Measurements from ENCODE around the gene CREB3L2.
"Not testable (repeated sequence)": the region's sequence is repeated elsewhere in the genome, so short reads cannot be mapped to it uniquely, and the experiment has no call there.

The CREB3L2 gene

GRCh38 chr7:137847568-137848050 lies 154.3 kb downstream of the CREB3L2 start:
- TF ChIP-seq JUND (IDR thresholded peaks at IDR 0.05; ENCODE audit: low read depth), result no peak
- no peak for DNase-seq (ENCODE audit: low read depth in 1 of 2, low spot score in 1 of 2)
- in situ Hi-C loops (cut with HindIII; ENCODE audit: low pct_unique_long_range_greater_than_20kb, low sequenced_read_pairs), result no loop called here

DNA sequence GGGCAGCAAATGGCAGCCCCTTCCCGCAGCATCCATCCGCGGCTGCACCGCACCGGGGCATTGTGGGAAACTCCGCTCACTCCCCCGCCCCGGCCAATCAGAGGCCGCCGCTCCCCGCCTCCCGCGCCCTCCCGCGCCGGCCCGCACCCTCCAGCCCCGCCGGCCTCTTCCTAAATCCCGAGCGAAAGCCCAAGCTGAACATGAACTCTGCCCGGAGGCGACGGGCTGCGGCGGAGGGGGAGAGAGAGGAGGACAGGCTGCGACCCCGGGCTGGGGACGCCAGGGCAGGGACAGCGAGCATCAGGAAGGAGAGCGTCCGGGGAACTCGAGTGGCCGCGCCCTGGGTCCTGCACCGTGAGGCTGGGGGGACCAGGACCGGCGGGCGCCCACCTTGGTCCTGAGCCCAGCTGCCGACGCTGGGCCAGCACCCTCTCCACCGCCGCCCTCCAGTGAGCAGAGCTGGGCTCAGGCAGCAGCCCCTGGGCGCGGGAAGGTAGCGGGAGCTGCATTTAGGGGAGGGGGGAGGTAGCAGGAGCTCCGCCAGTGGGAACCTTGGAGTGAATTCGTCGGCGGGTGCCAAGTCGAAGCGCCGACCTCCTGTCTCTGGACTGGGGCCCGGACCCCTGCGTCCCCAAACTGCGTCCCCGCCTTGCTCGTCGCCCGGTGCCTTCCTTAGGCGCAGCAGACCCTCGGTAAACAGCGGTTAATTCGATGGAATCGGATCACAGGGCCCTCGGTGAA lies 154.9 kb downstream of the CREB3L2 start, which contains the start of gene DGKI:
DGKI (minus strand) TSS at position 148 of the 741 bp plus-strand sequence.
- no peak for DNase-seq (ENCODE audit: low read depth in 1 of 2, low spot score in 1 of 2)
- TF ChIP-seq JUND (IDR thresholded peaks at IDR 0.05; ENCODE audit: low read depth), result no peak
- in situ Hi-C loops (cut with HindIII; ENCODE audit: low pct_unique_long_range_greater_than_20kb, low sequenced_read_pairs), result no loop called here

DNA sequence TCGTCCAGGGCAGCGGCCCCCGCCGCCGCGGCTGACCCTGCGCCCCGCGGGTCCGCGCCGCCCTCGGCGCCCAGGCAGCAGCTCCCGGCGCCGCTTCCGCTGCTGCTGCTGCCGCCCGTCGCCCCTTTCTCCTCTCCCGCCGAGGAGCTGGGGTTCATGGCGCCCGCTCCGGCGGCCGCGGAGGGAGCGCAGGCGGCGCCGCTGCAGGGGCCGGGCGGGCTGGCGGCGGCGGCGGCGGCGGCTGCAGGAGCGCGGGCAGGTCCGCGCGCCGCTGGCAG lies 155.4 kb downstream of the CREB3L2 start:
- no peak for TF ChIP-seq JUND (IDR thresholded peaks at IDR 0.05; ENCODE audit: low read depth)
- in situ Hi-C loops (cut with HindIII; ENCODE audit: low pct_unique_long_range_greater_than_20kb, low sequenced_read_pairs), result no loop called here
- DNase-seq (ENCODE audit: low read depth in 1 of 2, low spot score in 1 of 2), result no peak

DNA sequence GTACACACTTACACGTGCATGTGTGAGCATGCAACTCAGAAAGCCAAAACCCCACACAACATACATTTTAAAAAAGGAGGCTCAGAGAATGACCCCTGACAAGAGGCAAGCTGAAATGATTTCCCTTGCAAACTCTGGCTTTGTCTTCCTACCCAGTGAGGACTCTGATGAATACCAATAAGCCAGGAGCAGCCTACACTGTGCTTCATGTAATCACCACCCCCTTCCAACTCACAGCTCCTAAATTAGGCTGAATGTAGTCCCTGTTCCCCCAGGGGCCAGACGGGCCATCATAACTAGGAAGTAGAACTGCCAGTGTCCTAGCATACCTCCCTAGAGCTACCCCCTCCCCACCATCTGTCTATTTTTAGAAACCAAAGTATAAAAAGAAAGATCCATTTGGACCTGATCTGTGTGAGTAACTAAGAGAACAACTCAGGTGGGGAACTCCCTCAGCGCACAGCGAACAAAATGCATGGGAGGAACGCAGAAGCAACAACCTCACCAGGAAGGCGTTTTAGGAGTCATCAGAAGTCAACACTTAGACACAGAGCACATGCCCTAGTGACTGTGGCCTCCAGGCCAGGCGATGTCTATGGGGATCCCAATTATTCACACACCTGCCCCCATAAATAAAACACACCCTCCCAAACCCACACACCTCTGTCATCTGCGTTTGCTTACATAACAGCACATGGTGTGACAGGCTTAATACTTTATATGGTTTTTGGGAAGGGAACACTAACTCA lies 157.0 kb downstream of the CREB3L2 start:
- in situ Hi-C loops (cut with HindIII; ENCODE audit: low pct_unique_long_range_greater_than_20kb, low sequenced_read_pairs), result no loop called here
- DNase-seq (ENCODE audit: low read depth in 1 of 2, low spot score in 1 of 2), result no peak
- TF ChIP-seq JUND (IDR thresholded peaks at IDR 0.05; ENCODE audit: low read depth), result no peak

DNA sequence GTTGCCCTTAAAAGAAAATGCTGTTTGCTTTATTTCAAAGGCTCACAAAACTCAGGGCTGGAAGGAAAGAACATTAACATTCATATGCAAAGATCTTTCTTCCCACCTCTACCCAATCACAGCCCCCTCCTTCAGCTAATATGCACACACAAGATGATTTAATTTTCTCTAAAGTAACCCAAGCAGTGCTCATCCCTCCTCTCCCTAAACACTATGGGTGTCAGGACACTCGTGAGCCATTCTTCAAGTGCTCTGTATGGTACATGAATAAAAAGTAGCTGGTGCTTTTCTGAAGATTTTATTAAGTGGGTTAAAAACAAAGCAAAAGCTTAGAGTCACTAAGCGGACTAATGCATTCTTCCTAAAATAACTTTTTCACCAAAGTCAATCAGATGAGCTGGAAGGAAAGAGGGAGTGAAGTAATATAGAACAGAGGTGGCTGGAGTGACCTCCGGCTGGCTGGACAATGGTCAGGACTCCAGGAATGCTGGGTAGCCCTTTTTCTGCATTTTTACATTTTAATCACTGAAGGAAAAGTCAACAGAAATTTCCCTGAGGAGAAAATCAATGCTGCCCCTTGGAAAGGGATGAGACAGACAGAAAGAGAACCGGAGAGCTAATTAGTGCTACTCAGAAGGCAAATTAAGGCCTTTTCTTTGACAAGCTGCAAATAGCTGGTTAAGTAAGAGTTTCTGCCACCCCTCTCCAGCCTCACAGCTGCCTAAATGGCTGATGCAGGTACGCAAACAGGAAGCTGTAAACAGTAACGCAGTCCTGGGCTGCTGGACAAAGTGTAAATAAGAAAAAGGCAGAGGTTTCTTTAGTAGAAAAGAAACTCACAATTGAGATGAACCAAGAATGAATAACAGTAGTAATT lies 161.7 kb downstream of the CREB3L2 start:
- TF ChIP-seq JUND (IDR thresholded peaks at IDR 0.05; ENCODE audit: low read depth), result no peak
- DNase-seq (ENCODE audit: low read depth in 1 of 2, low spot score in 1 of 2), result no peak
- in situ Hi-C loops (cut with HindIII; ENCODE audit: low pct_unique_long_range_greater_than_20kb, low sequenced_read_pairs), result no loop called here

- TF ChIP-seq JUND (IDR thresholded peaks at IDR 0.05; ENCODE audit: low read depth), result no peak
- no peak for DNase-seq (ENCODE audit: low read depth in 1 of 2, low spot score in 1 of 2)
These were observed 163.1 kb downstream of the CREB3L2 start for GRCh38 chr7:137838706-137839315.

GRCh38 chr7:137836541-137836940 lies 165.3 kb downstream of the CREB3L2 start:
- in situ Hi-C loops (cut with HindIII; ENCODE audit: low pct_unique_long_range_greater_than_20kb, low sequenced_read_pairs), result no loop called here
- no peak for DNase-seq (ENCODE audit: low read depth in 1 of 2, low spot score in 1 of 2)
- no peak for TF ChIP-seq JUND (IDR thresholded peaks at IDR 0.05; ENCODE audit: low read depth)

More at GRCh38 chr7:137838706-137839315, 163.1 kb downstream of the CREB3L2 start:
- in situ Hi-C loops (cut with HindIII; ENCODE audit: low pct_unique_long_range_greater_than_20kb, low sequenced_read_pairs), result no loop called here

- in situ Hi-C loops (cut with HindIII; ENCODE audit: low pct_unique_long_range_greater_than_20kb, low sequenced_read_pairs), result no loop called here
- no peak for DNase-seq (ENCODE audit: low read depth in 1 of 2, low spot score in 1 of 2)
- no peak for TF ChIP-seq JUND (IDR thresholded peaks at IDR 0.05; ENCODE audit: low read depth)
These were observed 165.8 kb downstream of the CREB3L2 start for GRCh38 chr7:137836113-137836509.

DNA sequence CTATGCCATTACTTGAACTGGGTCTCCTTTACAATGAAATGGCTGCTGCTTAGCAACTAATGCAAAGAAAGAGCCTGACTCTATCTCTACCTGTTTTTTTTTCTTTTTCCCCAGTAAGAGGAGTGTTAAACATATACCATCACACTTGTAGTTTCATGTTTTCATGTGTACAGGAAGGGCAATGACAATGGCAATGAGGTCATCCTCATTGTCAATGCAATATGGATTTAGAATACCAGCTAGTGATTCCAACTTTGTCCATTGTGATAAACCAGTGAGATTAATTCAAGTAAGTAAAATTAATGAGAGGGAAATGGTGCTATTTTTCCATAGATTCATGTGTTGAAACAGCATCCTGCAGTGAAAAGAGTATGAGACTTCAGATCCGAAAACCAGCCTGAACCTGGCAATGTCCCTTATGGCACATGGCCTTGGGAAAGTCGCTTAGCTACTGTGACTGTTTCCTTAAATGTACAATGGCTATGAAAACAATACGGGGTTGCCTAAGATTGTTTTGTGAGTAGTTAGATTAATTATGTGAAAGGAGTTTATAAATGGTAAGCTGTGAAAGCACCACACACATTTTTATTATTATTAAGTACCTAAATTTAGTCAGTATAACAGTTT lies 166.3 kb downstream of the CREB3L2 start:
- no peak for TF ChIP-seq JUND (IDR thresholded peaks at IDR 0.05; ENCODE audit: low read depth)
- in situ Hi-C loops (cut with HindIII; ENCODE audit: low pct_unique_long_range_greater_than_20kb, low sequenced_read_pairs), result no loop called here

DNA sequence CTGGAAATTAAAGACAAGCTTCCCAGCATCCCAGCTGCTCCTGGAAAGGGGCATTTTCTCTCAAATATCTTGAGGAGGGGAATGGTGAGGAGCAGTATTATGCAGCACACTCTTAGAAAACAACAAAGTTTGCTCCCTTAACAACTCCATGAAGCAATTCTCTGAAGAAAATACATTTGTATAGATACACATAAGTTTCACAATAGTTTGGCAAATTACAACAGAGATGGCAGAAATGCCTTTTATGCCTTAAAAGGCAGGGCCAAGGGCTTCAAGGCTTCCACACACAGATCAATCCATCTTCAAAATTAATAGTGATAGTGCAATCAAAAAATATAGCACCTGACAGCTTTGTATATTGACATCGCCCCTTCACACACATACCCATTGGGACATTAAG lies 167.3 kb downstream of the CREB3L2 start:
- DNase-seq (ENCODE audit: low read depth in 1 of 2, low spot score in 1 of 2), result no peak
- in situ Hi-C loops (cut with HindIII; ENCODE audit: low pct_unique_long_range_greater_than_20kb, low sequenced_read_pairs), result no loop called here
- TF ChIP-seq JUND (IDR thresholded peaks at IDR 0.05; ENCODE audit: low read depth), result no peak

More for the DNA sequence above, 166.3 kb downstream of the CREB3L2 start:
- DNase-seq (ENCODE audit: low read depth in 1 of 2, low spot score in 1 of 2), result no peak

DNA sequence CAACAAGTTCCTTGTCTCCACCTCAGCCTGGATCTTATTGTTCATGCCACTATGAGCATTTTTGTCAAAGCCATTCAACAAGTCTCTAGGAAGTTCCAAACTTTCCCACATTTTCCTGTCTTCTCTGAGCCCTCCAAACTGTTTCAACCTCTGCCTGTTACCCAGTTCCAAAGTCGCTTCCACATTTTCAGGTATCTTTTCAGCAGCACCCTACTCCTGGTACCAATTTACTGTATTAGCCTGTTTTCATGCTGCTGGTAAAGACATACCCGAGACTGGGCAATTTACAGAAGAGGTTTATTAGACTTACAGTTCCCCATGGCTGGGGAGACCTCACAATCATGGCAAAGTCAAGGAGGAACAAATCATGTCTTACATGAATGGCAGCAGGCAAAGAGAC lies 168.9 kb downstream of the CREB3L2 start:
- in situ Hi-C loops (cut with HindIII; ENCODE audit: low pct_unique_long_range_greater_than_20kb, low sequenced_read_pairs); DNase-seq (ENCODE audit: low read depth in 1 of 2, low spot score in 1 of 2): not testable (repeated sequence)

GRCh38 chr7:137832382-137832781 lies 169.5 kb downstream of the CREB3L2 start:
- DNase-seq (ENCODE audit: low read depth in 1 of 2, low spot score in 1 of 2), result no peak
- in situ Hi-C loops (cut with HindIII; ENCODE audit: low pct_unique_long_range_greater_than_20kb, low sequenced_read_pairs), result no loop called here
- TF ChIP-seq JUND (IDR thresholded peaks at IDR 0.05; ENCODE audit: low read depth), result no peak

- DNase-seq (ENCODE audit: low read depth in 1 of 2, low spot score in 1 of 2), result not testable (repeated sequence)
These were observed 170.3 kb downstream of the CREB3L2 start for GRCh38 chr7:137831555-137831954.

More at GRCh38 chr7:137831555-137831954, 170.3 kb downstream of the CREB3L2 start:
- in situ Hi-C loops (cut with HindIII; ENCODE audit: low pct_unique_long_range_greater_than_20kb, low sequenced_read_pairs), result not testable (repeated sequence)

Measured in T47D (cell line).